Measurements from ENCODE around the gene ATP8A2.

DNA sequence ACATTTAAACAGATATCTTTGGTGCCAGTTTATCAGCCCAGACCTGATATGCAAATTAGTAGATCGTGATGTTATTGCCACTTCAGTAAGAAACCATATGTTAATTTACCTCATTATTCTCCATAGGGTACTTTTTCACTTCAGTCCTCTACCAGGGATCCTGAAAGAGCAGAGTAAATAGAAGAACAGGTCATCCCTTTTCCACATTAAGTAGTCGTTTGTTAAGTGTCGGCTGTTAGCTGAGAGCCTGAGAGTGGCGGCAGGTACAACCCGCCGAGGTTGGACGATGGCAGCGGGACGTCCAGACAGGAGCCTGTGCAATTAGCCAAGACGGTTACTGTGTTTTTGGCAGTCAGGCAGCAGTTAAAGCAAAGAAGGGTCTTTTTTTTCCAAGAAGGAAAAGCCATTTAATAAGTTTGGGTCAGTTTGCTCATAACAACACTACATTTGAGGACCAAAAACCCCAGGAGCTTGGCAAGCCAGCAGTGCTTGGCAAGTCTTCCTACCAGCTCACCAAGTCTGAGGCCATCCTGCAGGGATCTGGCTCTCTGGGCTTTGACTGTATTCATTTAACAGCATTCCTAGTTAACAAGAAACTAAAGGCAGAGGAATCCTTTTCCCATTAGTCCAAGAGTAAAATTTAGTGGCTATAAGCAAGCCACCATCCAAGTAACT is 448.2 kb downstream of the ATP8A2 start:
- TF ChIP-seq, protein P1, sequence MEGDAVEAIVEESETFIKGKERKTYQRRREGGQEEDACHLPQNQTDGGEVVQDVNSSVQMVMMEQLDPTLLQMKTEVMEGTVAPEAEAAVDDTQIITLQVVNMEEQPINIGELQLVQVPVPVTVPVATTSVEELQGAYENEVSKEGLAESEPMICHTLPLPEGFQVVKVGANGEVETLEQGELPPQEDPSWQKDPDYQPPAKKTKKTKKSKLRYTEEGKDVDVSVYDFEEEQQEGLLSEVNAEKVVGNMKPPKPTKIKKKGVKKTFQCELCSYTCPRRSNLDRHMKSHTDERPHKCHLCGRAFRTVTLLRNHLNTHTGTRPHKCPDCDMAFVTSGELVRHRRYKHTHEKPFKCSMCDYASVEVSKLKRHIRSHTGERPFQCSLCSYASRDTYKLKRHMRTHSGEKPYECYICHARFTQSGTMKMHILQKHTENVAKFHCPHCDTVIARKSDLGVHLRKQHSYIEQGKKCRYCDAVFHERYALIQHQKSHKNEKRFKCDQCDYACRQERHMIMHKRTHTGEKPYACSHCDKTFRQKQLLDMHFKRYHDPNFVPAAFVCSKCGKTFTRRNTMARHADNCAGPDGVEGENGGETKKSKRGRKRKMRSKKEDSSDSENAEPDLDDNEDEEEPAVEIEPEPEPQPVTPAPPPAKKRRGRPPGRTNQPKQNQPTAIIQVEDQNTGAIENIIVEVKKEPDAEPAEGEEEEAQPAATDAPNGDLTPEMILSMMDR (IDR thresholded peaks at IDR 0.05) = no peak
- TF ChIP-seq POLR2A (IDR thresholded peaks at IDR 0.05) = no peak

Measured in right lobe of liver (tissue), 4 donors.